Heart right ventricle (tissue), 16 donors: Measurements from ENCODE around the gene SLC13A4. TPM values are rescaled to one million over a fixed set of nuclear protein-coding genes. Genes with fewer than 3 reads are reported as not detected.

ENCODE experiments used
- ATAC-seq, 8 donors: fragments of 200-7000 bp; cut with Tn5 transposase; one replicate each; pipeline ENCODE4 v1.9.1; 2020; ENCODE audit warnings: mild to moderate bottlenecking in 8 of 8, moderate library complexity in 8 of 8, moderate number of reproducible peaks in 1 of 8
- DNase-seq, 2 donors: peaks; one replicate each; pipeline ENCODE4 v3.0.0-alpha.2; 2020
- H3K27ac ChIP-seq, 10 donors: fragments of 200-600 bp; sonication (generic) in 2 of 10; one replicate each; pipeline versions ENCODE4 v1.5.0 to v1.8.0; 2020 to 2022; ENCODE audit warnings: mild to moderate bottlenecking in 3 of 10
- H3K27me3 ChIP-seq, 7 donors: fragments of 200-600 bp; one replicate each; pipeline ENCODE4 v1.8.0; 2021 to 2022; ENCODE audit warnings: mild to moderate bottlenecking in 2 of 7
- H3K36me3 ChIP-seq, 9 donors: fragments of 200-600 bp; sonication (generic) in 1 of 9; one replicate each; pipeline versions ENCODE4 v1.5.0 to v1.8.0; 2020 to 2022; ENCODE audit warnings: mild to moderate bottlenecking in 2 of 9
- H3K4me1 ChIP-seq, 9 donors: fragments of 200-600 bp; sonication (generic) in 1 of 9; one replicate each; pipeline versions ENCODE4 v1.5.0 to v1.8.0; 2020 to 2022; ENCODE audit warnings: mild to moderate bottlenecking in 4 of 9
- H3K4me3 ChIP-seq, 10 donors: fragments of 200-600 bp; sonication (generic) in 2 of 10; one replicate each; pipeline versions ENCODE4 v1.5.0 to v1.8.0; 2020 to 2022; ENCODE audit warnings: mild to moderate bottlenecking in 7 of 10, moderate library complexity in 2 of 10
- H3K9me3 ChIP-seq, 11 donors: fragments of 200-600 bp in 10 of 11; sonication (generic) in 2 of 11; one replicate each; pipeline versions ENCODE4 v1.5.0 to v1.8.0; 2013 to 2022; ENCODE audit warnings: mild to moderate bottlenecking in 2 of 11, control low read depth in 1 of 11, moderate library complexity in 1 of 11
- WGBS, 2 donors: extraction: QIAGEN DNeasy Blood & Tissue Kit; methylation state at CpG; one replicate each; pipeline ENCODE4 v1.1.7; 2013; ENCODE audit warnings: inconsistent platforms in 1 of 2; 5-methylcytosine and 5-hydroxymethylcytosine counted together
- intact Hi-C, 10 donors: fragments of 100-400 bp; cut with DNase I; formaldehyde crosslinking; loops; one replicate each; pipeline versions ENCODE4 v1.11.1 to v1.14.2; 2022
- polyA plus RNA-seq, 2 donors: library from polyadenylated mRNA; stranded (reverse); fragments of 200-250 nt; gene quantifications; one replicate each; pipeline ENCODE4 v1.2.3, GENCODE V29; 2013
- total RNA-seq, 10 donors: library from RNA; stranded (reverse); fragmentation: NEBNext Ultra II Directional in 3 of 10; extraction: Animal tissue kit (Norgen Biotek cat#: 25700) in 3 of 10; gene quantifications; one replicate each; pipeline versions ENCODE4 v1.2.1 to v1.2.4, GENCODE V29; 2021 to 2023
- TF ChIP-seq, protein P1 (sequence below), 9 donors: fragments of 200-600 bp; sonication (generic) in 2 of 9; IDR thresholded peaks; one replicate each; pipeline versions ENCODE4 v1.5.0 to v1.8.0; 2021 to 2022; ENCODE audit warnings: antibody characterized with exemption in 9 of 9, mild to moderate bottlenecking in 5 of 9, moderate library complexity in 1 of 9
- donor health status: Arrhythmogenic right ventricular cardiomyopathy.
- donor health status: ischemic (EF 13 %, LVEDD 7.1; RV severe dilation, severe dysfunction).
- donor health status: healthy with polysubstance abuse.
- donor health status: DM: no; HTN: yes; CAD: no.
- donor health status: DM: no; HTN: no; CAD: no.
- donor health status: ischemic (EF 25% LVEDD 6.9; RV normal size, moderate dysfunction).
- donor health status: ischemic (EF 25% LVEDD 5.7; RV mildly dilated, moderate dysfunction).
- donor health status: healthy.
- donor health status: DM: yes; HTN: yes; CAD: no.
- donor health status: Ischemic cardiomyopathy.
- donor health status: ischemic (EF 35%, LVEDD 5.7; RV mildly dilated, moderate dysfunction).
- donor health status: nonischemic (EF 11% LVEDD 7.7; RV severe dilation, severe dysfunction).
- donor health status: DM: yes; HTN: yes; CAD: no.
- donor health status: PGD.
- donor health status: ischemic (EF 29% LVEDD 5.4; RV normal size, mild dysfunction).
- donor health status: nonischemic (EF 23%, LVEDD 6.1; RV moderate dilation, normal function).

SLC13A4 gene
- total and polyA plus RNA-seq, 12 donors = 0.08 to 2.8 (median 0.56) TPM; not detected in 2

DNA sequence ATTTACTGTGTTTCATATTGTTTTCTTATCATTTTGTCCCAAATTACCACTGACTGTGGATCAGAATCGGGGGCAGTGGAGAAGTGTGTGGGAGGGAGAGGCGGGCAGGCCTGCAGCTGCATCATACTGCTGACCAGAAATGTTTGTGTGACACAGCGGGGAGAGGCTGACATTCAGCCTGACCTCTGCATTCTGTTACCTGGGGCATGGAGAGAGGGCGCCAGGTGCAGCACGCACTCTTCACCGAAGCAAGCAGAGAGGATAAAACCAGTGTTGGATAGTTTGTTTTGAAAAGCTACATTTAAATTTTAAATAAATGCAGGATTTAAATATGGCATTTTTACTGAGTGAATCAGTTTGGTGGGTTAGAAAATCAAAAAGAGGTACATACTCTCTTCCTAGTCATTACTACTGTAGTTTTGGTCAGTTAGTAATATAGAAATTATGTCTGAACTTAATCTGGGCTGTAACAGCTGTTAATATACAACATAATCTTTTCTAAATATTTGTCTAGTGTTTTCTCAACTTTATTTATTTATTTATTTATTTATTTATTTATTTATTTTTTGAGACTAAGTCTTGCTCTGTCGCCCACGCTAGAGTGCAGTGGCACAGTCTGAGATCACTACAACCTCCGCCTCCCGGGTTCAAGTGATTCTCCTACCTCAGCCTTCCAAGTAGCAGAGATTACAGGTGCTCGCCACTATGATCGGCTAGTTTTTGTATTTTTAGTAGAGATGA lies 74.5 kb downstream of the SLC13A4 start:
- WGBS, 2 donors = 92% methylated on average over 12 of the region's 12 CpGs
- intact Hi-C loops = no loop called here
- TF ChIP-seq, protein P1, sequence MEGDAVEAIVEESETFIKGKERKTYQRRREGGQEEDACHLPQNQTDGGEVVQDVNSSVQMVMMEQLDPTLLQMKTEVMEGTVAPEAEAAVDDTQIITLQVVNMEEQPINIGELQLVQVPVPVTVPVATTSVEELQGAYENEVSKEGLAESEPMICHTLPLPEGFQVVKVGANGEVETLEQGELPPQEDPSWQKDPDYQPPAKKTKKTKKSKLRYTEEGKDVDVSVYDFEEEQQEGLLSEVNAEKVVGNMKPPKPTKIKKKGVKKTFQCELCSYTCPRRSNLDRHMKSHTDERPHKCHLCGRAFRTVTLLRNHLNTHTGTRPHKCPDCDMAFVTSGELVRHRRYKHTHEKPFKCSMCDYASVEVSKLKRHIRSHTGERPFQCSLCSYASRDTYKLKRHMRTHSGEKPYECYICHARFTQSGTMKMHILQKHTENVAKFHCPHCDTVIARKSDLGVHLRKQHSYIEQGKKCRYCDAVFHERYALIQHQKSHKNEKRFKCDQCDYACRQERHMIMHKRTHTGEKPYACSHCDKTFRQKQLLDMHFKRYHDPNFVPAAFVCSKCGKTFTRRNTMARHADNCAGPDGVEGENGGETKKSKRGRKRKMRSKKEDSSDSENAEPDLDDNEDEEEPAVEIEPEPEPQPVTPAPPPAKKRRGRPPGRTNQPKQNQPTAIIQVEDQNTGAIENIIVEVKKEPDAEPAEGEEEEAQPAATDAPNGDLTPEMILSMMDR (IDR thresholded peaks at IDR 0.05) = no peak
- no peak overlapping the region for H3K27ac ChIP-seq
- ATAC-seq (no peak), DNase-seq (no peak)
- peaks cover 0 to 16% (median 3%) of the 10 kb centered on the region in 9 donors for H3K36me3 ChIP-seq
- no peaks in the 10 kb centered on the region for H3K4me1 ChIP-seq
- H3K4me3 ChIP-seq = no peak overlapping the region
- H3K27me3 ChIP-seq = no peaks in the 10 kb centered on the region
- H3K9me3 ChIP-seq = no peaks in the 10 kb centered on the region

GRCh38 chr7:135650831-135651573 lies 77.0 kb downstream of the SLC13A4 start:
- TF ChIP-seq, protein P1 (IDR thresholded peaks at IDR 0.05) = no peak
- no peak overlapping the region for H3K4me3 ChIP-seq
- peaks cover 0 to 41% (median 3%) of the 10 kb centered on the region in 9 donors for H3K36me3 ChIP-seq
- ATAC-seq (peak in 7 of 8 donors; percentile 35 to 55 (median 39)), DNase-seq (no peak)
- H3K27ac ChIP-seq = peak overlapping the region in 1 of 10 donors; percentile 22
- no peaks in the 10 kb centered on the region for H3K9me3 ChIP-seq
- no peaks in the 10 kb centered on the region for H3K4me1 ChIP-seq
- intact Hi-C loops = no loop called here
- no peaks in the 10 kb centered on the region for H3K27me3 ChIP-seq
- 62 to 69% methylated on average over 15 of the region's 15 CpGs for WGBS, 2 donors

- Histone ChIP-seq H3K27ac (no peak overlapping the region), H3K36me3 (peaks cover 0 to 67% (median 3%) of the 10 kb centered on the region in 9 donors), H3K27me3 (no peaks in the 10 kb centered on the region), H3K4me1 (no peaks in the 10 kb centered on the region), H3K9me3 (no peaks in the 10 kb centered on the region), H3K4me3 (no peak overlapping the region)
- ATAC-seq = no peak
- TF ChIP-seq, protein P1 (IDR thresholded peaks at IDR 0.05) = no peak
- intact Hi-C loops = loop anchor here in 6 of 10 donors (5.0 to 10.0 kb wide), 4 partner anchors 133 to 373 kb away; partner anchors contain the start of gene CNOT4 (in 1 of the 6)
- WGBS, 2 donors = 81 to 84% methylated on average over 7 of the region's 7 CpGs
- DNase-seq = no peak
These were observed 79.8 kb downstream of the SLC13A4 start for GRCh38 chr7:135648235-135648634.

DNA sequence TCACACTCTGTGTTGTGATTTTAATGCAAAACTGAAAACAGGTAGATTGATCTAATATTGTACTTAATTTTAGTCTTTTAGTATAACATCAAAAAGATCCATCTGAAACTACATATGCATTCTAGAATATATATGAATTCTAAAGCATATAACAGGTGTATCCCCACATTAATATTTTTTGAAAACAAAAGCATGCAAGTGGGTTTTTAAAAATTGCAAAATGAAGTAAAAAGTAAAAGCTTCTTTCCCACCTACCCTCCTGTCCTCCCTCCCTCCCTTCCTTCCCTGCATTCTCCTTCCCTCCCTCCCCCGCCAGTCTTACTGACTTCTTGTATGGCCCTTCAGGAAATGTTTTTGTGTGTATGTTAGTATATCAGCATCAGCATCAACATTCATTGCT lies 80.2 kb downstream of the SLC13A4 start:
- TF ChIP-seq, protein P1 (IDR thresholded peaks at IDR 0.05) = no peak
- H3K4me1 ChIP-seq = no peaks in the 10 kb centered on the region
- no peaks in the 10 kb centered on the region for H3K9me3 ChIP-seq
- no peak for ATAC-seq
- H3K36me3 ChIP-seq = peaks cover 0 to 72% (median 3%) of the 10 kb centered on the region in 9 donors
- H3K27ac ChIP-seq = no peak overlapping the region
- no peak for DNase-seq
- intact Hi-C loops = loop anchor here in 6 of 10 donors (5.0 to 10.0 kb wide), 4 partner anchors 133 to 373 kb away; partner anchors contain the start of gene CNOT4 (in 1 of the 6)
- 68 to 83% methylated on average over 1 of the region's 1 CpG for WGBS, 2 donors
- no peak overlapping the region for H3K4me3 ChIP-seq
- no peaks in the 10 kb centered on the region for H3K27me3 ChIP-seq
